Cardiac fibroblast (primary cell): ENCODE data around the gene RFPL2.

Experiments
- DNase-seq, 2 donors: peaks; one replicate each; pipeline versions ENCODE4 v3.0.0 to v3.0.0-alpha.2; 2010; ENCODE audit warnings: low read depth in 2 of 2
- H3K4me3 ChIP-seq, 2 donors: replicated peaks in 1 of 2; 1 replicate in 1 of 2; 2 replicates in 1 of 2; pipeline ENCODE4 v1.5.1; 2011; ENCODE audit warnings: low read depth in 2 of 2, low read length in 2 of 2, mild to moderate bottlenecking in 2 of 2, moderate library complexity in 1 of 2
- TF ChIP-seq, protein P1 (sequence below): IDR thresholded peaks from one replicate; pipeline ENCODE4 v1.5.1; 2011; ENCODE audit warnings: low read depth, mild to moderate bottlenecking, low read length, inconsistent platforms

The RFPL2 gene

GRCh38 chr22:32240461-32240860, 35.6 kb upstream of the RFPL2 start:
- TF ChIP-seq, protein P1, sequence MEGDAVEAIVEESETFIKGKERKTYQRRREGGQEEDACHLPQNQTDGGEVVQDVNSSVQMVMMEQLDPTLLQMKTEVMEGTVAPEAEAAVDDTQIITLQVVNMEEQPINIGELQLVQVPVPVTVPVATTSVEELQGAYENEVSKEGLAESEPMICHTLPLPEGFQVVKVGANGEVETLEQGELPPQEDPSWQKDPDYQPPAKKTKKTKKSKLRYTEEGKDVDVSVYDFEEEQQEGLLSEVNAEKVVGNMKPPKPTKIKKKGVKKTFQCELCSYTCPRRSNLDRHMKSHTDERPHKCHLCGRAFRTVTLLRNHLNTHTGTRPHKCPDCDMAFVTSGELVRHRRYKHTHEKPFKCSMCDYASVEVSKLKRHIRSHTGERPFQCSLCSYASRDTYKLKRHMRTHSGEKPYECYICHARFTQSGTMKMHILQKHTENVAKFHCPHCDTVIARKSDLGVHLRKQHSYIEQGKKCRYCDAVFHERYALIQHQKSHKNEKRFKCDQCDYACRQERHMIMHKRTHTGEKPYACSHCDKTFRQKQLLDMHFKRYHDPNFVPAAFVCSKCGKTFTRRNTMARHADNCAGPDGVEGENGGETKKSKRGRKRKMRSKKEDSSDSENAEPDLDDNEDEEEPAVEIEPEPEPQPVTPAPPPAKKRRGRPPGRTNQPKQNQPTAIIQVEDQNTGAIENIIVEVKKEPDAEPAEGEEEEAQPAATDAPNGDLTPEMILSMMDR, result no peak
- H3K4me3 ChIP-seq, result no peak overlapping the region
- DNase-seq, result no peak

GRCh38 chr22:32237906-32238305, 33.0 kb upstream of the RFPL2 start:
- no peak overlapping the region for H3K4me3 ChIP-seq
- DNase-seq, result no peak
- TF ChIP-seq, protein P1, result no peak

DNA sequence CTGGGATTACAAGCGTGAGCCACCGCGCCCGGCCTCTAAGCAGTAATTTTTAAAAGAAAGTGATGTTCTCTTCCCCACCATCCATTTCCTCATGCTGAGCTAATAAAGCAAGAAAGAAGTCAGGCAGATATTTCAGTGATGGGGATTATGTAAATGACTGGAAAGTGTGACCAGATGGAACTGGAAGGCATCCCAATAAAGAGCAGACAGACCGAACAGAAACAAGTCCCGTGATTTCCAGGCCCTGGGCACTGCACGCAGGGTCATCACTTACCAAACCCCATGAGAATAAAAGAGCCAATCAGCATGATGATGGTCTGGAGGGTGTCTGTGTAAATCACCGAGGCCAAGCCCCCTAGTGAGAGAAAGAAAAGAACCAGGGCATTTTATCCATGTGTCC, 32.1 kb upstream of the RFPL2 start:
- TF ChIP-seq, protein P1, result no peak
- H3K4me3 ChIP-seq, result no peak overlapping the region
- DNase-seq, result no peak

DNA sequence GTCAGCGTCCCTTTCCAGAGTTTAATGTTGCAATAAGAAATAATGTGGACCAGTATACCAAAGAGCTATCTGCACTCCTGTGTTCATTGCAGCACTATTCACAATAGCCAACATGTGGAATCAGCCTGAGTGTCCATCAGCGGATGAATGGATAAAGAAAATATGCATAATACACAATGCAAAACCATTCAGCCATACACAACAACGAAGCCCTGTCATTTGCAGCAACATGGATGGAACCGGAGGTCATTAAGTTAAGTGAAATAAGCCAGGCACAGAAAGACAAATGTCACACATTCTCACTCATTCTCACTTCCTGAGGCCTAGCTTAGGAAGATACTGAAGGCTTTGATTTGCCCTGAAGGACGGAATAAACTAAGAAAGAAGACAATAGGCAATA, 28.2 kb upstream of the RFPL2 start:
- TF ChIP-seq, protein P1, result no peak
- DNase-seq, result no peak
- H3K4me3 ChIP-seq, result no peak overlapping the region

DNA sequence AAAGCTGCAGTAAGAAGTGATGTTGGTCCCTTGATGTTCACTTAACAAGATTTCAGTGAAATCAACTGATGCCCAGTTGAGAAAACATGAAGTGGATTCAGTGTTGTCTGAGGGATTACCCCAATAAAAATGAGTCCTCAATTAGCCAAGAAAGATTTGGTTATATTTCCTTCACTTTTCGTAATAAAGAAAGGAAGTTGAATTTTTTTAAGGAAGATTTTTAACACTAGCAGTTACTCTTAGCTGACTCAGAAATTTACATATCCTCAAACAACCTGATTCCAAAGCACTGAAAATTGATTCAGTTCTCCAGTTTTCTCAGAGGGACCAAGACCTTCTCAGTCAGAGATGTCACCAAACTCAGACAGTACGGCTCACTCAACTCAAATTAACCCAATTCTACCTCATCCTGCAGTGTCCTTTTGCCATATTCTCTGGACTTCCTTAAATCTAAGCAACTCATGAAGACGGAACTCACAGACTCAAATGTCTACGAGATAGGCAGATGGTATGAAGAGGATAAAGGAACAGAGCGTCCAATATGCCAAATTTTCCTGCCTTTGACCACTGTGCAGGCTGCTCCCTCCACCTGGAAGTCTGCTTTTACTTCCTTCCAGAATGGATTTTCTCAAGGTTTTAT, 27.4 kb upstream of the RFPL2 start:
- H3K4me3 ChIP-seq, result no peak overlapping the region
- TF ChIP-seq, protein P1, result no peak
- no peak for DNase-seq

DNA sequence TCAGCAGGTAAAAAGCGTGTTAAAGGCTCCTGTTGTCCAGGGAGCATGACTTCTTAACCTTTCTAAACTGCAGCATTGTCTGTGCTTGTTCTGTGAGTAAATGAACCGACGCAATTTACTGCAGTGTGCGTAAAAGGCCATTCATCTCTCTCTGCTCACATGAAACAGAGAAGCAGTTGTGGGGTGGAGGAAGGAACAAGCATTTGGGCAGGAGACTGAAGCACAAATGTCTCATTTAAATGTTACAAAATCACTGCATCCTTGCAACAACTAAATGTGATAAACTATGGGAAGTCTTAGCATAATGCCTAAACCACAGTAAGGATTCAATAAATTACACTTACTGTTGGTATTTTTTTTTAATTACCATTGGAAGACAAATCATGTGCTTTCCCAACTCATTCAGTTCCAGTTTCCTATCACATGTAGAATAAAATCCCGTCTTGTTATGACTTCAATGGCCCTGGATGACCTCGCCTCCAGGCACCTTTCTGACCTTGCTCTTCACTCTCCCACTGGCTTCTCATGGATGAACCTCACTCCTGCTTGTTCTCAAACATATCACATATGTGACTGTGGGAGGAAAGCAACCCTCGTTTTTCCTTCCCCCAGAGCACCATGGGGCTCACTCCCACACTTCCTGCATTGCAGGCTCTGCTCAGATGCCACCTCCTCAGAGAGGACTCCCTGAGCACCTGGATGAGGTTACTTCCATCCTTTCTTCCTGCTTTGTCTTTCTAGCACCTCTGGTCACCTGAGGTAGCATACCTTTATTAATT, 21.6 kb upstream of the RFPL2 start:
- DNase-seq, result no peak
- TF ChIP-seq, protein P1, result no peak
- H3K4me3 ChIP-seq, result no peak overlapping the region
